ENCODE measurements around the gene VIL1. TPM values are rescaled to one million over a fixed set of nuclear protein-coding genes. Genes with fewer than 3 reads are reported as not detected.

Gene VIL1
- total and polyA plus RNA-seq, 2 of the 4 experiments (the other 2 are of a cell fraction), result not detected

- H3K18ac ChIP-seq (ENCODE audit: low read depth, low read length), result no peak overlapping the region
- H2AK9ac ChIP-seq (replicated peaks; ENCODE audit: low read depth, low read length, poor library complexity), result peak overlapping the region; percentile 73
- H4K5ac ChIP-seq (ENCODE audit: low read depth, low read length), result no peak overlapping the region
- H3K27ac ChIP-seq (ENCODE audit: insufficient read depth, low read length), result no peak overlapping the region
- TF ChIP-seq CHD1 (IDR thresholded peaks at IDR 0.05; ENCODE audit: low read depth, low read length) (no peak), FOS (IDR thresholded peaks at IDR 0.05; ENCODE audit: low read depth, low read length) (no peak), USF2 (IDR thresholded peaks at IDR 0.05; ENCODE audit: low read depth, low read length) (no peak), MAFK (IDR thresholded peaks at IDR 0.05; ENCODE audit: low read depth, low read length) (no peak), CEBPB (IDR thresholded peaks at IDR 0.05; ENCODE audit: low read depth, low read length) (no peak), RCOR1 (IDR thresholded peaks at IDR 0.05; ENCODE audit: insufficient replicate concordance, low read length) (no peak), SMC3 (IDR thresholded peaks at IDR 0.05; ENCODE audit: low read depth, low read length) (no peak), CTCF (conservative IDR thresholded peaks at IDR 0.05; ENCODE audit: low read depth, low read length) (no peak), NFE2L2 (IDR thresholded peaks at IDR 0.05; ENCODE audit: low read depth, low read length) (no peak), MXI1 (IDR thresholded peaks at IDR 0.05; ENCODE audit: borderline replicate concordance, low read depth, low read length) (no peak)
- no peak overlapping the region; the same call in 1 of the 2 replicates for H2AK5ac ChIP-seq (ENCODE audit: low read depth, low read length)
- peaks cover 11% of the 10 kb centered on the region for H3K27me3 ChIP-seq (ENCODE audit: control insufficient read depth, insufficient read depth, low read length)
- ChIA-PET POLR2A (ENCODE audit: unreplicated experiment) (no interaction called here), CTCF (no interaction called here)
- H3K79me1 ChIP-seq (ENCODE audit: low read depth in 1 of 2, low read length in 2 of 2), result no peaks in the 10 kb centered on the region
- H3K9me3 ChIP-seq (ENCODE audit: control insufficient read depth, insufficient read depth, low read length), result no peaks in the 10 kb centered on the region
- WGBS, 2 experiments (ENCODE audit: extremely low coverage in 2 of 2, insufficient read length in 1 of 2), result 80% methylated on average over 8 of the region's 23 CpGs; no CpG with 5 or more reads in 1 of the 2 experiments
- no peak overlapping the region for H3K4me3 ChIP-seq (ENCODE audit: insufficient read depth, low read depth, low read length)
- H2BK120ac ChIP-seq (ENCODE audit: low read depth, low read length), result no peak overlapping the region
- dilution Hi-C loops (cut with HindIII; ENCODE audit: low sequenced_read_pairs, unreplicated experiment), result no loop called here
- no peak overlapping the region for H2BK15ac ChIP-seq (ENCODE audit: low read depth, low read length)
- ATAC-seq (ENCODE audit: low read depth) (no peak), DNase-seq (no peak)
- no peaks in the 10 kb centered on the region for H3K36me3 ChIP-seq (ENCODE audit: control insufficient read depth, insufficient read depth, low read length)
- H3K23ac ChIP-seq (ENCODE audit: low read depth, low read length), result no peak overlapping the region
- no peak overlapping the region for H3K9ac ChIP-seq (ENCODE audit: low read depth, low read length)
- H3K9me1 ChIP-seq (ENCODE audit: insufficient read depth, low read length), result no peaks in the 10 kb centered on the region
- H4K20me1 ChIP-seq (ENCODE audit: insufficient read depth, low read length), result no peaks in the 10 kb centered on the region
- peak overlapping the region; percentile 77 for H3K4me2 ChIP-seq (ENCODE audit: low read depth, low read length)
- no peak overlapping the region for H3K4ac ChIP-seq (ENCODE audit: low read depth, low read length)
- H2BK20ac ChIP-seq (ENCODE audit: low read depth, low read length), result no peak overlapping the region
- no peak overlapping the region for H2BK5ac ChIP-seq (ENCODE audit: low read depth, low read length, poor library complexity, severe bottlenecking)
- H3K4me1 ChIP-seq (ENCODE audit: control insufficient read depth, insufficient read depth, low read length), result peaks cover 2% of the 10 kb centered on the region
- intact Hi-C loops (cut with micrococcal nuclease), result no loop called here
- no peak overlapping the region for H3K14ac ChIP-seq (replicated peaks; ENCODE audit: low read depth, low read length)
- H2AFZ ChIP-seq (replicated peaks; ENCODE audit: low read length, poor library complexity), result peak overlapping the region; percentile 96
- no peak overlapping the region for H4K91ac ChIP-seq (ENCODE audit: insufficient read depth, low read depth, low read length)
- no peak overlapping the region for H3K56ac ChIP-seq (ENCODE audit: extremely low read depth, insufficient read depth, low read length)
- BruUV-seq (replicated peaks), result no TSS peak
- peak overlapping the region in 1 of 2 experiments; percentile 65; a peak in 1 of 4 replicates for H4K8ac ChIP-seq (ENCODE audit: low read depth in 2 of 2, low read length in 2 of 2)
- in situ Hi-C loops (cut with MboI; ENCODE audit: low sequenced_read_pairs), result loop anchor here (5.0 kb wide), 1 partner anchor 79 kb away; no protein-coding TSS in a partner anchor
These were observed 32.2 kb upstream of the VIL1 start for GRCh38 chr2:218386505-218387368.
